ENCODE data around the gene MICAL1. TPM values are rescaled to one million over a fixed set of nuclear protein-coding genes. Genes with fewer than 3 reads are reported as not detected.

MICAL1 gene
- total and polyA plus RNA-seq, 2 of the 8 experiments (the other 6 are each of a cell fraction or from before 2014, with no cell fraction given) = 42.5 to 55.4 TPM

GRCh38 chr6:109466212-109466923, 10.8 kb upstream of the MICAL1 start:
- H2AK5ac ChIP-seq (ENCODE audit: low read depth, low read length) = no peak overlapping the region
- H4K91ac ChIP-seq (replicated peaks; ENCODE audit: insufficient read length, low read length) = no peak overlapping the region
- peaks cover 19 to 98% (median 55%) of the 10 kb centered on the region in 4 experiments for H3K36me3 ChIP-seq (ENCODE audit: control insufficient read depth in 2 of 4, insufficient read depth in 4 of 4, low read length in 3 of 4)
- H3K27ac ChIP-seq (ENCODE audit: low read depth, low read length) = no peak overlapping the region
- H3K4me1 ChIP-seq (replicated peaks in 1 of 4; ENCODE audit: control insufficient read depth in 3 of 4, insufficient read depth in 4 of 4, low read length in 3 of 4) = no peaks in the 10 kb centered on the region
- no peak overlapping the region for H3K4me2 ChIP-seq (ENCODE audit: insufficient read depth in 1 of 2, low read depth in 2 of 2, low read length in 2 of 2)
- no peak overlapping the region for H4K5ac ChIP-seq (ENCODE audit: insufficient read length, low read depth, low read length)
- H3K56ac ChIP-seq (replicated peaks; ENCODE audit: insufficient read length, low read depth, low read length) = no peak overlapping the region
- no peak overlapping the region for H2BK20ac ChIP-seq (ENCODE audit: low read length)
- no peak overlapping the region for H3K23ac ChIP-seq (ENCODE audit: insufficient read length)
- peaks cover 7% of the 10 kb centered on the region; the same call in 1 of the 2 replicates for H3K79me1 ChIP-seq (ENCODE audit: low read depth, low read length)
- H3K23me2 ChIP-seq (ENCODE audit: low read depth, low read length) = no peaks in the 10 kb centered on the region
- H2AFZ ChIP-seq (ENCODE audit: low read length) = no peak overlapping the region
- no peak overlapping the region for H4K8ac ChIP-seq (ENCODE audit: extremely low read depth, insufficient read depth, low read length)
- CTCF ChIA-PET (ENCODE audit: partially characterized antibody) = no interaction called here
- WGBS, 2 experiments (ENCODE audit: extremely low coverage in 1 of 2, insufficient coverage in 1 of 2, insufficient read length in 1 of 2, insufficient replicate concordance in 2 of 2, low coverage in 1 of 2, low lambda C conversion rate in 2 of 2, missing lambda C conversion rate in 1 of 2) = 93% methylated on average over 7 of the region's 7 CpGs; no CpG with 5 or more reads in 1 of the 2 experiments
- H3K79me2 ChIP-seq (ENCODE audit: control insufficient read depth in 1 of 2, insufficient read depth in 2 of 2, low read length in 2 of 2) = peaks cover 0 to 19% of the 10 kb centered on the region in 2 experiments; a peak in 2 of 4 replicates
- H2BK5ac ChIP-seq (ENCODE audit: low read depth, low read length) = no peak overlapping the region
- H3K27me3 ChIP-seq (replicated peaks in 1 of 4; ENCODE audit: control insufficient read depth in 3 of 4, extremely low read depth in 1 of 4, insufficient read depth in 3 of 4, low read length in 3 of 4) = no peaks in the 10 kb centered on the region
- H2BK12ac ChIP-seq (ENCODE audit: low read depth, low read length) = no peak overlapping the region
- POLR2A ChIA-PET (ENCODE audit: partially characterized antibody) = interaction anchor here (0.5 to 3.1 kb wide), 4 partner anchors 10 to 353 kb away, joined by 3 to 10 read pairs (median 4); partner anchors contain the start of genes PPIL6 and SMPD2
- FAIRE-seq (no peak), DNase-seq (ENCODE audit: low read depth in 1 of 2, low spot score in 2 of 2) (no peak)
- H2BK120ac ChIP-seq (replicated peaks; ENCODE audit: low read depth, low read length) = no peak overlapping the region
- H3K9ac ChIP-seq (replicated peaks in 1 of 4; ENCODE audit: extremely low read depth in 1 of 4, low read depth in 3 of 4, low read length in 3 of 4) = no peak overlapping the region
- H2BK15ac ChIP-seq (ENCODE audit: low read length) = no peak overlapping the region
- peaks cover 0 to 5% of the 10 kb centered on the region in 2 experiments; a peak in 1 of 4 replicates for H3K9me3 ChIP-seq (ENCODE audit: insufficient read depth in 2 of 2, low read depth in 1 of 2, low read length in 1 of 2)
- H3K4me3 ChIP-seq (ENCODE audit: extremely low read depth in 1 of 4, insufficient read depth in 2 of 4, low read depth in 3 of 4, low read length in 4 of 4) = no peak overlapping the region
- H4K20me1 ChIP-seq (replicated peaks in 1 of 2; ENCODE audit: control insufficient read depth in 1 of 2, insufficient read depth in 2 of 2, low read length in 2 of 2) = peaks cover 1 to 11% of the 10 kb centered on the region in 2 experiments
- H3K14ac ChIP-seq (ENCODE audit: insufficient read length) = no peak overlapping the region
- no peak overlapping the region for H3K4ac ChIP-seq (replicated peaks; ENCODE audit: insufficient read length, low read depth, low read length)
- no peak overlapping the region for H3K18ac ChIP-seq (ENCODE audit: extremely low read depth, low read length)
- TF ChIP-seq SP2 (IDR thresholded peaks at IDR 0.05; ENCODE audit: low read length) (no peak), FOSL1 (IDR thresholded peaks at IDR 0.05; ENCODE audit: insufficient read depth, low read depth, low read length) (no peak), CEBPB (IDR thresholded peaks at IDR 0.05; ENCODE audit: low read depth, low read length) (no peak), MAFK (IDR thresholded peaks at IDR 0.05; ENCODE audit: low read depth, low read length) (no peak), SIN3A (conservative IDR thresholded peaks at IDR 0.05 in 1 of 2, IDR thresholded peaks at IDR 0.05 in 1 of 2; ENCODE audit: low read depth in 1 of 2, low read length in 2 of 2) (no peak), CHD1 (IDR thresholded peaks at IDR 0.05; ENCODE audit: low read depth, low read length) (no peak), RAD21 (IDR thresholded peaks at IDR 0.05 in 1 of 2, conservative IDR thresholded peaks at IDR 0.05 in 1 of 2; ENCODE audit: low read depth in 2 of 2, low read length in 2 of 2) (no peak), TAF1 (IDR thresholded peaks at IDR 0.05; ENCODE audit: low read depth, low read length) (no peak)
- TF ChIP-seq, protein P1, sequence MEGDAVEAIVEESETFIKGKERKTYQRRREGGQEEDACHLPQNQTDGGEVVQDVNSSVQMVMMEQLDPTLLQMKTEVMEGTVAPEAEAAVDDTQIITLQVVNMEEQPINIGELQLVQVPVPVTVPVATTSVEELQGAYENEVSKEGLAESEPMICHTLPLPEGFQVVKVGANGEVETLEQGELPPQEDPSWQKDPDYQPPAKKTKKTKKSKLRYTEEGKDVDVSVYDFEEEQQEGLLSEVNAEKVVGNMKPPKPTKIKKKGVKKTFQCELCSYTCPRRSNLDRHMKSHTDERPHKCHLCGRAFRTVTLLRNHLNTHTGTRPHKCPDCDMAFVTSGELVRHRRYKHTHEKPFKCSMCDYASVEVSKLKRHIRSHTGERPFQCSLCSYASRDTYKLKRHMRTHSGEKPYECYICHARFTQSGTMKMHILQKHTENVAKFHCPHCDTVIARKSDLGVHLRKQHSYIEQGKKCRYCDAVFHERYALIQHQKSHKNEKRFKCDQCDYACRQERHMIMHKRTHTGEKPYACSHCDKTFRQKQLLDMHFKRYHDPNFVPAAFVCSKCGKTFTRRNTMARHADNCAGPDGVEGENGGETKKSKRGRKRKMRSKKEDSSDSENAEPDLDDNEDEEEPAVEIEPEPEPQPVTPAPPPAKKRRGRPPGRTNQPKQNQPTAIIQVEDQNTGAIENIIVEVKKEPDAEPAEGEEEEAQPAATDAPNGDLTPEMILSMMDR (IDR thresholded peaks at IDR 0.05; ENCODE audit: control extremely low read depth in 1 of 3, insufficient read depth in 1 of 3, low read depth in 1 of 3, low read length in 3 of 3) = no peak

Measured in H1 (cell line).